H54 (cell line): ENCODE results near the gene EDIL3.

Source experiments
- DNase-seq: peaks from one replicate; pipeline ENCODE4 v3.0.0; 2011; ENCODE audit warnings: low spot score, mixed read lengths; ENCODE audit not compliant: insufficient read length
- FAIRE-seq: peaks from 3 replicates; lab custom pipeline; 2011; peaks lifted over from hg19 to GRCh38; lab: Jason Lieb, UNC
- POLR2A ChIP-seq: IDR thresholded peaks from 2 replicates; pipeline ENCODE4 v1.6.1; 2011; ENCODE audit warnings: low read depth, mild to moderate bottlenecking, low read length

The EDIL3 gene

GRCh38 chr5:84384604-84385575, at the start of gene EDIL3:
Gene EDIL3, minus strand, starts transcription at chr5:84384880. Its CDS starts 506 bp downstream, at chr5:84384374.
- DNase-seq (peak; percentile 17), FAIRE-seq (no peak)
- TF ChIP-seq POLR2A = no peak

DNA sequence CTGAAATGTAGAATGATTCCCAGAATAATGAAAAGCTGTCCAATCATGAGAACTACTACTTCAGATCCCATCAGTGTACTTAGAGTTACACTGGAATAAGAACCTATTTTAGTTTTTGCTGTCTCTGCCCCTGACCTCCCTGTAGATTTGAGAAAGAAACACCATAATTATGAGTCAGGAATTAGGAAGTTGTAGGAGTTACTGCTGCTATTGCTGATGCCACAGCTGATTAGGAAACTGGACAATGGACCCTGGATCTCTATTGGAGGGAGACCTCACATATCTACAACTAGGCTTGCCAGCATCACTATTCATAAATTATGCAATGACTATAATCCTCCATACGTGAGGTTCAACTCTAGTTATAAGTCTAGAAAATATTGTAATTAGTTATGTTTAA, 48.8 kb upstream of the EDIL3 start:
- FAIRE-seq (peak; percentile 67), DNase-seq (no peak)
- no peak for TF ChIP-seq POLR2A

DNA sequence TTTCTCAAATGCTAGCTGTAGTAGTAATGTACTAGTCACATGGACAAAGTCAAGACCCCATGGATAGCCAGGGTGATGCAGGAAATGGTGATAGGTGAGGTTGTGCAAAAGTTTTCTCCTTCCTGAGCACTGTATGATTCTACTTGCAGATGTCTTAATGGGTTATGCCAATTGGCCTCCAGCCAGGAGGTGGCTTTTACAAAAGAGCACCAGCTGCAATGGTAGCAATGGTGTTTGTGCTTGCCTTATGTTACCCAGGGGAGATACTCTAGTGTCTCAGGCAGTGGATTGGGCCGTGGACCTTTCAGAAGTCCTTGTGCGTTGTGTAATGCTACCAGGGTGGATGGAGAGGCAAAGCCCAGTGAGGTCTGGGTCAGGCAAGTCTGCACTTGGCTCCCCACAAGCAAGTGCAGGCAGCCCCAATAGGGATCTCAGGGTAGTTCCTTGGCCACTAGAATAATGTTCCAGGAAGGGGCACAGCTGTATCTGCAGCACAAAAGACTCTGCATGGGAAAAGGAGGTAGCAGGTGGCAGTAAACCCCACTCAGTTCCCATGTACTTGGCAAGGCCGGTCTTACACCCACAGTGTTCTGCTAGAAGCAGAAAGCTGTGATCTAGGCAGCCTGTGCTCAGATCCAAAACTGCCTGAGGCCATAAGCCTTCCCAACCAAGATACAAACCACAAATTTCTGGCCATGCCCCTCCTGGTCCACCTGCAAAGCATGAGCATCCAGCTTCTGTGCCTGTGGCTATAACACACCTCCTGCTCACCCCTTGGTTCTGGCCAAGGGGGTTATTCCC, 46.4 kb upstream of the EDIL3 start:
- FAIRE-seq (no peak), DNase-seq (no peak)
- no peak for TF ChIP-seq POLR2A

DNA sequence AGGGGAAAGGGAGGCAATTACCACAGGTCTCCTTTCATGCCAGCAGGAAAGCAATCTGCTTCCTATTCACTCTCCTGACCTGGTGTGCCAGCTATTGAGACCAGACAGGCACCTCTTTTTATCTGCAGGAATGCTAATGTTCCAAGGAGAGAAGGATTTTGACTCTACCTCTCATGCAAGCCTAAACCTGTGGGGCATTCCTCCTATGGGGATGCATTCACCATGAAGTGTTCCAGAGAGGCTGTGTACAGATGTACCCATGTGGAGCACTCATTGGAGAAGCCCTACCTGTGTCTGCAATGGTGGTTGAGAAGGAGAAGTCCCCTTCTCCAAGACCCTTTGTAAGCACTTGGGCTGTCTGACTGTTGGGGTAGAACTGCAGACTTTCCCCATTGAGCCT, 45.4 kb upstream of the EDIL3 start:
- DNase-seq (no peak), FAIRE-seq (no peak)
- TF ChIP-seq POLR2A = no peak

DNA sequence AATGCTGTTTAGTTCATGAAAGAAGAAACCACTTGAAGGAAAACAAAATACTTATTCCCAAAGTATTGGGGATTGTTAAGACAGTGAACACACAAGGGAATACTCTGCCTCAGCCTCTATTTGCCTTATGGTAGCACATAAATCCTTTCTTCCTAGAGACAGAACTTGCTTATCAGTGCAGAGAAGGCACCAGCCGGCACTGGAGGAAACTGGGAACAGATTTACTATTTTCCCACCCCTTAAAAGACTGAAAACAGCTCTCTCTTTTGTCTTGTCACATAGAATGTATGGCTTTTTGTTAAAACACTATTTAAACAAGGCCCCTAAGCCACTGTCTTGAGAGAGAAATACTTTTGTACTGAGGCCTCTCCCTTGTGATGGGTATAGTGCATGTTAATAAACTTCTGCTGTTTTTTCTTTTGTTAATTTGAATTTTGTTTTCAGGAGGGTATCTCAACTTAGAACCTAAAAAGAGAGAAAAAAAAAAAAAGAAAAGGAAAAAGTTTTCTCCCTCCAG, 40.7 kb upstream of the EDIL3 start:
- TF ChIP-seq POLR2A = no peak
- DNase-seq (no peak), FAIRE-seq (no peak)

DNA sequence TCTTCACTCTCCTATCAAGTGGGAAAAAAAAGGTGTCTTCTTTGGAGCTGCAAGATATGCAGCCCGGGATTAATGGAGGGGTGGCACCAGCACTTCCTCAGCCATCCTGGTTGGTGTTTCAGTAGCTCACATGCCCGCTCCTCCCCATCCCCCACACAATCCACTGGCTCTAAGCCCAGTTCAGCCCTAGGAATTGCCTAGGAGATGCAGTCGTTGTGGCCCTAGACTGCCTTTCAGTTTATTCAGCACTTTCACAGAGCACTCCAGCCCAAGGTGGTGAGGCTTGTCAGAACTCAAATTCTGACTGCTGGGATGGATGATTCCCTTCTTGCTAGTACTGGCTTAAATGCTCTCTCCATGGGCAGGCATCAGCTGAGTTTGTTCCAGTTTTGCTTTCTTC, 35.1 kb upstream of the EDIL3 start:
- FAIRE-seq = no peak
- no peak for TF ChIP-seq POLR2A

GRCh38 chr5:84411832-84412605, 27.3 kb upstream of the EDIL3 start:
- no peak for TF ChIP-seq POLR2A
- DNase-seq = no peak
- no peak for FAIRE-seq

More for the DNA sequence above, 35.1 kb upstream of the EDIL3 start:
- DNase-seq = no peak

- no peak for DNase-seq
- no peak for TF ChIP-seq POLR2A
- FAIRE-seq = no peak
Measured at GRCh38 chr5:84406111-84406510, 21.4 kb upstream of the EDIL3 start.

GRCh38 chr5:84403773-84404172, 19.1 kb upstream of the EDIL3 start:
- peak; percentile 50 for DNase-seq
- TF ChIP-seq POLR2A = no peak
- FAIRE-seq = peak; percentile 99

DNA sequence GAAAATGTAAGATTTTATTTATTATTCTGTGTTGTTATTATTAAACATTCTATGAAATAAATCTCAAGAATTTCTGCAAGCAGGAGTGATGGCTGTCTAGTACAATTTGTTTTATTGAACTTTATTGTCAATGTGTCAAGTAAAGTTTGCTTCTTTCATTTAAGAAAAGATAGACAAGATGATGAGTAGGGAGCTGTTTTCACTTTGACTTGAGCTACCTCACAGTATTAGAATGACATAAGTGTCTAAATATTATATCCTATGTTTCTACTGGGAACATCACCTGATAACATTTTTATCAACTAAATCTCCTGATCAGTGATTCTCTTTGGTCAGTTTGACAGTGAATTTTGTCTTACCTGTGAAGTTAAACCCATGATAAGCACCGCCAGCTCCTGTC, 12.7 kb upstream of the EDIL3 start:
- no peak for FAIRE-seq
- no peak for TF ChIP-seq POLR2A
- no peak for DNase-seq

DNA sequence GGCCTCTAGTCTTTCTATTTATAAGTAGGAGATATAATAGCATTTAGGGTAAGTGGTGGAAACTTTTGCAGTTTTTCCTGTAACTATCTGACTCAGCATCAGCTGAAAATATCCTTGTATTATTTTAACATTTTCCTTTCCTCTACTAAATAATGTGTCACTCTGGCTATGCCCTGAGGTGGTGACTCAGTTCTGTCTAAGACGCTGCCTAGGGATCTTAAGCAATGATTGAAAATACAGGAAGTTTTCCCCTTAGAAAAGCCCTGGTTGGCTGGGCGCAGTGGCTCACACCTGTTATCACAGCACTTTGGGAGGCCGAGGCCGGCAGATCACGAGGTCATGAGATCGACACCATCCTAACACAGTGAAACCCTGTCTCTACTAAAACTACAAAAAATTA, 9.3 kb upstream of the EDIL3 start:
- FAIRE-seq = peak; percentile 98
- DNase-seq = peak; percentile 42
- TF ChIP-seq POLR2A = no peak

- TF ChIP-seq POLR2A = no peak
- FAIRE-seq (no peak), DNase-seq (no peak)
Measured at GRCh38 chr5:84392836-84393235, 8.2 kb upstream of the EDIL3 start.

DNA sequence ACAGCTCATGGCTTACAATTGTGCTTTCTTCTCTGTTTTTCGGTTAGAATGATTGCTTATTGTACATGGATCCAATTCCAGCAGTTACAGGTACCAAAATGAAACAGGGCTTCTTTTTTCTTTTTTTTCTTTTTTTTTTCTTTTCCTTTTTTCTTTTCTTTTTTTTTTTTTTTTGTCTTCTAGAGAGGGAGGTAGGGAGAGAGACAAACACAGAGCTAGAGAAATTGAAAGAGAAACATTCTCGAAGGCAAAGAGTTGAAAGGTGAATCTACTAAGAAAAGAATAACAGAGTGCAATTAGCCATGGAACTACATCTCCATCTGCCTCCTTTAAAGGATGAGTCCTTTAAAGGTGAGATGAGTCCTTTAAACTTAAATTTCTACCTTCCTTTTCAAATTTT, 1.0 kb upstream of the EDIL3 start:
- no peak for TF ChIP-seq POLR2A
- FAIRE-seq (no peak), DNase-seq (no peak)
